Heart left ventricle (tissue), 13 donors: ENCODE results near the gene TMEM270.

Source experiments
- POLR2A ChIP-seq, 2 donors: fragments of 450-650 bp; IDR thresholded peaks; one replicate each; pipeline ENCODE4 v1.6.1; 2017; ENCODE audit warnings: antibody characterized with exemption in 2 of 2, mild to moderate bottlenecking in 2 of 2, moderate library complexity in 2 of 2
- TF ChIP-seq, protein P1 (sequence below), 12 donors: fragments of 200-600 bp; sonication (generic) in 4 of 12; IDR thresholded peaks; one replicate each; pipeline versions ENCODE4 v1.5.0 to v1.8.0; 2018 to 2022; ENCODE audit warnings: antibody characterized with exemption in 12 of 12, mild to moderate bottlenecking in 5 of 12
- donor health status: ischemic (EF 13 %, LVEDD 7.1; RV severe dilation, severe dysfunction).
- donor health status: DM: no; HTN: yes; CAD: no.
- donor health status: DM: no; HTN: no; CAD: no.
- donor health status: ischemic (EF 25% LVEDD 6.9; RV normal size, moderate dysfunction).
- donor health status: ischemic (EF 25% LVEDD 5.7; RV mildly dilated, moderate dysfunction).
- donor health status: ischemic (EF 35%, LVEDD 5.7; RV mildly dilated, moderate dysfunction).
- donor health status: nonischemic (EF 11% LVEDD 7.7; RV severe dilation, severe dysfunction).
- donor health status: DM: yes; HTN: yes; CAD: no.
- donor health status: PGD.
- donor health status: ischemic (EF 29% LVEDD 5.4; RV normal size, mild dysfunction).
- donor health status: nonischemic (EF 23%, LVEDD 6.1; RV moderate dilation, normal function).

- no peak for TF ChIP-seq POLR2A (IDR thresholded peaks at IDR 0.05)
- TF ChIP-seq, protein P1, sequence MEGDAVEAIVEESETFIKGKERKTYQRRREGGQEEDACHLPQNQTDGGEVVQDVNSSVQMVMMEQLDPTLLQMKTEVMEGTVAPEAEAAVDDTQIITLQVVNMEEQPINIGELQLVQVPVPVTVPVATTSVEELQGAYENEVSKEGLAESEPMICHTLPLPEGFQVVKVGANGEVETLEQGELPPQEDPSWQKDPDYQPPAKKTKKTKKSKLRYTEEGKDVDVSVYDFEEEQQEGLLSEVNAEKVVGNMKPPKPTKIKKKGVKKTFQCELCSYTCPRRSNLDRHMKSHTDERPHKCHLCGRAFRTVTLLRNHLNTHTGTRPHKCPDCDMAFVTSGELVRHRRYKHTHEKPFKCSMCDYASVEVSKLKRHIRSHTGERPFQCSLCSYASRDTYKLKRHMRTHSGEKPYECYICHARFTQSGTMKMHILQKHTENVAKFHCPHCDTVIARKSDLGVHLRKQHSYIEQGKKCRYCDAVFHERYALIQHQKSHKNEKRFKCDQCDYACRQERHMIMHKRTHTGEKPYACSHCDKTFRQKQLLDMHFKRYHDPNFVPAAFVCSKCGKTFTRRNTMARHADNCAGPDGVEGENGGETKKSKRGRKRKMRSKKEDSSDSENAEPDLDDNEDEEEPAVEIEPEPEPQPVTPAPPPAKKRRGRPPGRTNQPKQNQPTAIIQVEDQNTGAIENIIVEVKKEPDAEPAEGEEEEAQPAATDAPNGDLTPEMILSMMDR (IDR thresholded peaks at IDR 0.05) = no peak
These were observed 4.2 kb downstream of the TMEM270 start for GRCh38 chr7:73864981-73865711.
